Activated CD4-positive, CD25-positive, alpha-beta regulatory T cell treated with anti-CD3 and anti-CD28 coated beads, Interleukin-2, amount 50 U/mL, for 72 hours (primary cell): Measurements from ENCODE around the gene MALAT1.
"Not testable (repeated sequence)": the region's sequence is repeated elsewhere in the genome, so short reads cannot be mapped to it uniquely, and the experiment has no call there.

Source experiments
- DNase-seq: peaks from one replicate; pipeline ENCODE4 v3.0.0; 2021

Gene MALAT1

DNA sequence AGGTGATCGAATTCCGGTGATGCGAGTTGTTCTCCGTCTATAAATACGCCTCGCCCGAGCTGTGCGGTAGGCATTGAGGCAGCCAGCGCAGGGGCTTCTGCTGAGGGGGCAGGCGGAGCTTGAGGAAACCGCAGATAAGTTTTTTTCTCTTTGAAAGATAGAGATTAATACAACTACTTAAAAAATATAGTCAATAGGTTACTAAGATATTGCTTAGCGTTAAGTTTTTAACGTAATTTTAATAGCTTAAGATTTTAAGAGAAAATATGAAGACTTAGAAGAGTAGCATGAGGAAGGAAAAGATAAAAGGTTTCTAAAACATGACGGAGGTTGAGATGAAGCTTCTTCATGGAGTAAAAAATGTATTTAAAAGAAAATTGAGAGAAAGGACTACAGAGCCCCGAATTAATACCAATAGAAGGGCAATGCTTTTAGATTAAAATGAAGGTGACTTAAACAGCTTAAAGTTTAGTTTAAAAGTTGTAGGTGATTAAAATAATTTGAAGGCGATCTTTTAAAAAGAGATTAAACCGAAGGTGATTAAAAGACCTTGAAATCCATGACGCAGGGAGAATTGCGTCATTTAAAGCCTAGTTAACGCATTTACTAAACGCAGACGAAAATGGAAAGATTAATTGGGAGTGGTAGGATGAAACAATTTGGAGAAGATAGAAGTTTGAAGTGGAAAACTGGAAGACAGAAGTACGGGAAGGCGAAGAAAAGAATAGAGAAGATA, at the start of gene MALAT1:
MALAT1 (plus strand) TSS at position 69 of the 736 bp plus-strand sequence.
- DNase-seq: peak; percentile 92

DNA sequence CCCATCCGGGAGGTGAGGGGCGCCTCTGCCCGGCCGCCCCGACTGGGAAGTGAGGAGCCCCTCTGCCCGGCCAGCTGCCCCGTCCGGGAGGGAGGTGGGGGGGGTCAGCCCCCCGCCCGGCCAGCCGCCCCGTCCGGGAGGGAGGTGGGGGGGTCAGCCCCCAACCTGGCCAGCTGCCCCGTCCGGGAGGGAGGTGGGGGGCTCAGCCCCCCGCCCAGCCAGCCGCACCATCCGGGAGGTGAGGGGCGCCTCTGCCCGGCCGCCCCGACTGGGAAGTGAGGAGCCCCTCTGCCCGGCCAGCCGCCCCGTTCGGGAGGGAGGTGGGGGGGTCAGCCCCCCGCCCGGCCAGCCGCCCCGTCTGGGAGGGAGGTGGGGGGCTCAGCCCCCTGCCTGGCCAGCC, 47.5 kb upstream of the MALAT1 start:
- DNase-seq: not testable (repeated sequence)

GRCh38 chr11:65452259-65452658, 46.6 kb upstream of the MALAT1 start:
- not testable (repeated sequence) for DNase-seq

GRCh38 chr11:65452806-65453490, 45.9 kb upstream of the MALAT1 start:
- DNase-seq: no peak

DNA sequence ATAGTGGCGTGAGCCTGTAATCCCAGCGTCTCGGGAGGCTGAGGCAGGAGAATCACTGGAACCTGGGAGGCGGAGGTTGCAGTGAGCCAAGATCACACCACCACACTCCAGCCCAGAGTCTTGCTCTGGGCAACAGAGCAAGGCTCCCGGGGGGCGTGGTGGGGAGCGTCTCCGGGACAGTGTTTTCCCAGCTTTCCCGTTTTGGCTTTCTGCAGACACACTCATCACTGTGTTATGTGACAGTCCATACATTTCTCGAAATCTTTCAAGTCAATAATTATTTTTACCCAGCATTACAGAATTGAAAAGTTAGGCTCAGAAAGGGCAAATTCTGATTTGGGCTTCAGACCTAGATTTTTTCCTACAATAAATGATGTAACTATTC, 44.5 kb upstream of the MALAT1 start:
- no peak for DNase-seq

DNA sequence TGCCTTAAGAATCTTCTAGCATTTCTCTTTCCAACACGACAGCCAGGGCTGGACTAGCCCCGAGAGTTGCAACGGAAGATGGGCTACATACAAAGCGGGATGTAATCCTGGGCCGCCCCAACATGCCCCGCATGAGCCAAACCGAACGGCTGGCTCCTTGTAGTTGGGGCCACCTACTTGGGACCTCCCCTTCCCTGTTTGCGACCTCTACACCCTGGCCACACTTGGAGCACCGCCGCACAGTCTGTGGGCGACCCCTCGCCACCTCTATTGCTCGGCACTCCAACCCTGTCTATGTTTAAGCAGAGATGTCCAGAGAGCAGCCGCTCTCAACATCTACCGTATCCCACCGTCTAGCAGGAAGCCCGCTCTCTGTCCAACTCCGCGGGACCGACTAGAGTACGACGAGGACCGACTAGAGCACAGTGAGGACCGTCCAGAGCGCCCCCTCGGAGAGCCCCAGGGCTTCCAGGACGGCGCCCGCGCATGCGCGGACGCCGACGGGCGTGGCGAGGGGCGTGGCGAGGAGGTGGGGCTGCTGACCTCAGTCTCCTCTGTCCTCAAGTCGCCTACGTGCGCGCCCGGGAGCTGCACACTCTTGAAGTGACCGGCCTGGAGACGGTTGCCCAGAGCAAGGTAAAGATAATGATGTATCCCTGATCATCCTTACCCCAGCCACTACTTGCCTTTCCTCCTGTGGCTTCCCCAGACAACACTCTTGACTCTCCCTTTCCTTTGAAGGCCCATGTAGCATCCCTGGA, 44.0 kb upstream of the MALAT1 start:
- DNase-seq: peak; percentile 87

DNA sequence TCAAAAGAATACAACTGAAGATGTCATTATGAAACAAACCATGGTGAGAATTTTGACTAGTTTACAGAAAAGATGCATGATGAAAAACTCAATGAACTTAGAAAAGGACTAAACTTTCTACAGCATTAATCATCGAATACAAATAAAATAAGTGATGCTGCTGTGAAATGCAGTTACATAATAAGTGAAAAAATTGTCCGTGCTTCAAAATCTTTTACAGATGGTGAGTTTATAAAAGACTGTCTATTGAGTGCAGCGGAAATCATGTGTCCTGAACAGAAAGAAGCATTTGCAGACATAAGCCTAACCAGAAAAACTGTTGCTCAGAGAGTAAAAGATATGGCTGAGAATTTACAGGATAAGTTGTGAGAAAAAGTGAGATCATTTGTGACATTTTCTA, 42.4 kb upstream of the MALAT1 start:
- no peak for DNase-seq

DNA sequence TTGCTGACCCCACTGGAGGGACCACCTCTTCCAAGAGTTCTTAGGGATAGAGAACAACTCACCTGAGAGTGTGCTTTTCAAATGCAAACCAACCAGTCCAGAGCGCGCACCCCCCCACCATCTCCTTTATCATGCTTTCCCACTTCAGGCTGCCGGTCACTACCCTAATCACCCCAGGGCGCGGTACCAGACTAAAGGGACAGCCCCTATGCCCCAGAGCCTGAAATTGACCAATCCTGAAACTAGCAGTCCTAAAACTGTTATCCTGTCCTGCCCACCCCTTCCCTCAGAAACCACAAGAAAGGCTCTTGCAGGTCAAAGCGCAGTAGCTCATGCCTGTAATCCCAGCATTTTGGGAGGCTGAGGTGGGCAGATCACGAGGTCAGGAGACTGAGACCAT, 39.3 kb upstream of the MALAT1 start:
- no peak for DNase-seq

DNA sequence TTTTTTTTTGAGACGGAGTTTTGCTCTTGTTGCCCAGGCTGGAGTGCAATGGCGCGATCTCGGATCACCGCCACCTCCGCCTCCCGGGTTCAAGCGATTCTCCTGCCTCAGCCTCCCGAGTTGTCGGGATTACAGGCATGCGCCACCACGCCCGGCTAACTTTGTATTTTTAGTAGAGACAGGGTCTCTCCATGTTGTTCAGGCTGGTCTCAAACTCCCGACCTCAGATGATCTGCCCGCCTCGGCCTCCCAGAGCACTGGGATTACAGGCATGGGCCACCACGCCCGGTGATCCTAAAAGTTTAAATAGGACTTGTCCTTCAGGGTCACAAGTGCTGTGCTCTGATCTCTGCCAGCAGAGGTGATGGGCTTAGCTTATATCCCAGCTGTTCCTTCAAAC, 33.4 kb upstream of the MALAT1 start:
- not testable (repeated sequence) for DNase-seq

GRCh38 chr11:65467306-65467705, 31.5 kb upstream of the MALAT1 start:
- not testable (repeated sequence) for DNase-seq

DNA sequence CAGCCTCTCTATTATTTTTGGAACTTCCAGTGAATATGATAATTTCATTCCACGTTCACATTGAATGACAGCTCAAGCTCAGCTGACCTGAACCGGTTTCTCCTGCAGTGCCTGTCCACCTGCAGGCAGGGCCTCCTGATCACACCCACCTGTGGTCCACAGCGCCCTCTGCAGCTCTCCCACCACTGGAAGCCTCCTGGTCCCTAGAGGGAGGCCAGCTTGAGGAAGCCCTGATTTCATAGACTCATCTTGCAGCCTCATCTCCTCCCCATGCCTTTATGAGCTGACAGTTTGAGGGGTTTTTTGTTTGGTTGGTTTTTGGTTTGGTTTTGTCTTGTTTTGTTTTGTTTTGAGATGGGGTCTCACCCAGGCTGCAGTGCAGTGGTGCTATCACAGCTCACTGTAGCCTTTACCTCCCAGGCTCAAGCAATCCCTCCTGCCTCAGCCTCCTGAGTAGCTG, 29.9 kb upstream of the MALAT1 start:
- no peak for DNase-seq

GRCh38 chr11:65470433-65471049, 28.3 kb upstream of the MALAT1 start:
- DNase-seq: no peak

DNA sequence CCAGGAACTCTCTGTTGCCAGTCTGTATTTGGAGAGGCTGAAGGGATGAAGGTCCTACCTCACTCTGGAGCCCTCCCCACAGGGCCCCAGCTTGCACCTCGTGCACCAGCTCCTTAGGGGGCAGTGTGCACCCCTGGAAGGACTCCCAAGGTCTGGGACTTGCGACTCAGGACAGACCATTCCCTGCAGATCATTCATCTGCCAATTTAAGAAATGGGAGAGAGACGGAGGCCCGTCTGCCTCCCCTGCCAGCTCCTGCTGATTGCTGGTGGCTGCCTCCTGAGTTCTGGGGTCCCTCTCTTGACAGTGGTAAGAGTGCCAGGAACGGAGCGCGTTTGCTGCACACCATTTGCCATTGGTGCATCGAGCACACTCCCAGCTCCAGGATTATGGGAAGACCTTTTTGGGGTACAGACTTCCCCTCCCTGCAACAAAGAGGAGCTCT, 27.4 kb upstream of the MALAT1 start:
- DNase-seq: no peak

DNA sequence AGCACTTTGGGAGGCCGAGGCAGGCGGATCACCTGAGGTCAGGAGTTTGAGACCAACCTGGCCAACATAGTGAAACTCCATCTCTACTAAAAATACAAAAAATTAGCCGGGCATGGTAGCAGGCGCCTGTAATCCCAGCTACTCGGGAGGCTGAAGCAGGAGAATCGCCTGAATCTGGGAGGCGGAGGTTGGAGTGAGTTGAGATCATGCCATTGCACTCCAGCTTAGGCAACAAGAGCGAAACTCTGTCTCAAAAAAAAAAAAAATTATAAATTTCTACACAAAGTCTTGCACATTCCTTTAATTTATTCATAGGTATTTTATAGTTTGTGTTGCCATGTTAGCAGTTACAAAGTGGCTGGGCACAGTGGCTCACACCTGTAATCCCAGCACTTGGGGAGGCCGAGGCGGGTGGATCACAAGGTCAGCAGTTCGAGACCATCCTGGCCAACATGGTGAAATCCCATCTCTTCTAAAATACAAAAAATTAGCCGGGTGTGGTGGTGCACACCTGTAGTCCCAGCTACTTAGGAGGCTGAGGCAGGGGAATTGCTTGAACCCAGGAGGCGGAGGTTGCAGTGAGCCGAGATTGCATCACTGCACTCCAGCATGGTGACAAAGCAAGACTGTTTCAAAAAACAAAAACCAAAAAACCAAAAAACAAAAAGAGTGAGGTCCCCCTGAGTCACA, 26.1 kb upstream of the MALAT1 start:
- not testable (repeated sequence) for DNase-seq

- no peak for DNase-seq
These were observed 25.5 kb upstream of the MALAT1 start for GRCh38 chr11:65473278-65473860.

DNA sequence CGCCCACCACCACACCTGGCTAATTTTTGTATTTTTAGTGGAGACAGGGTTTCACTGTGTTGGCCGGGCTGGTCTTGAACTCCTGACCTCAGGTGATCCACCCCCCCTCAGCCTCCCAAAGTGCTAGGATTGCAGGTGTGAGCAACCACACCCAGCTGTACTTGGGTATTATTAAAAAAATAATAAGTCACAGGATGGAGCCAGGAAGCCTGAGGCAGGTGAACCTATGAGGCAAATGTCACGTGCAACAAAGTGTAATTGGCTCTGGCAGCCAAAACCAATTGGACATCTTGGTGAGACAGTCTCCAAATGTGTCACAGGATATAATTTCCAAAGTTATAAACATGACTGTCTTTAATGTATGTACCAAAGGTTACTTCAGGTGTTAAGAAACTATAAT, 24.0 kb upstream of the MALAT1 start:
- DNase-seq: no peak

DNA sequence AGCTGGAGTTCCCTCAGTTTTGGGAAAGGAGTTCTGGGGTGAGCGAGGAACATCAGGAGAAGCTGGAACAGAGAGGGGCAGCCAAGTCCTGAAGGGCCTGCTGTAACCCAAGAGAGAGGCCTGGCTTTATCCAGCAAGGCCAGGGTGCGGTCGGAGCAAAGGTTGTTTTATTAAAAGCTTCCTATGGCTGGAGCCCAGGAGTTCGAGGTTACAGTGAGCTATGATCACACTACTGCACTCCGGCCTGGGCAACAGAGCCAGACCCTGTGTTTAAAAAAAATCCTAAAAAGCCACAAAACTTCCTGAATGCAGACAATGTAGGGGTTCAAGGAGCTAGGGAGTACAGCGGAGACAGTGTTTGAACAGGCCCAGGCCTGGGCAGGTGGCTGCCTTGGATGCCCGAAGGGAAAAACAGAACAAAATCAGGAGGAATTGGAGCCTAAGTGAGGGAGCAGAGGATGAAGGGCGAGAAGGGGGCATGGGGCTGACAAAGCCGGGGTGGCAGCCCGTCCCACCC, 22.2 kb upstream of the MALAT1 start:
- no peak for DNase-seq

DNA sequence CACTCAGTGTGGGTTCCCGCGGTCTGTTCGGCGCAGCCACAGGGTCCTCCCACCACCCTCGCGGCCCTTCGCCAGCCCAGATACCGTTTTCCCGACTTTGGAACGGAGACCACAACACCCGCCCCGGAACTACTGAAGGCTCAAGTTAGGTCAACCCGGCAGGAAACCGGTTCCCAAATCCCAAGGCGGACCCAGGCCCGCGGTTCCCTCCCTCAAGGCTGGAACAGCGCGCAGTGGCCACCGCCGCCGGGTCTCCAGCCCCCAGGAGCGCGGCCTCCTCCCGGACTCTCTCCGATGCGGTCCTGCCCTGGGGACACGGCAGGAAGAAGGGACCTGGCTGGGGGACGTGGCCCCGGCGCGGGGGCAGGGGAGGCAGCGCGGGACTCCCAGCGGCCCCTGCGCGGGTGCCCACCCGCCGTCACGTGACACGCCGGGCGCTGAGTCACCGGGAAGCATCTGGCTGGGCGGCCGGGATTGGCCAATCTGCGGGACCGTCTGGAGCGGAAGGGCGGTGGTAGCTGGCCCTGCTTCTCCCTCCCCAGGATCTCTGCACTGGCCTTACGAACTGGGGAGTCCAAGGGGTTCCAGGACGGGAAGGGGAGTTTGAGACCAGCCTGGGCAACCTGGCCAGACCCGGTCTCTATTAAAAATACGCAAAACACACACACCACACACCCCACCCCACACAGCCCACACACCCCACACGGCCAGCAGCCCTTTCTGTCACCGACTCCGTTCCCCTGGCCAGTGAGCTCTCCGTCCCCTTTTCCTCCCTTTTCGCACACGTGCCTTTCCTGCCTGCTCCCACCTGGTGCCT, 21.5 kb upstream of the MALAT1 start:
- DNase-seq: peak; percentile 90

DNA sequence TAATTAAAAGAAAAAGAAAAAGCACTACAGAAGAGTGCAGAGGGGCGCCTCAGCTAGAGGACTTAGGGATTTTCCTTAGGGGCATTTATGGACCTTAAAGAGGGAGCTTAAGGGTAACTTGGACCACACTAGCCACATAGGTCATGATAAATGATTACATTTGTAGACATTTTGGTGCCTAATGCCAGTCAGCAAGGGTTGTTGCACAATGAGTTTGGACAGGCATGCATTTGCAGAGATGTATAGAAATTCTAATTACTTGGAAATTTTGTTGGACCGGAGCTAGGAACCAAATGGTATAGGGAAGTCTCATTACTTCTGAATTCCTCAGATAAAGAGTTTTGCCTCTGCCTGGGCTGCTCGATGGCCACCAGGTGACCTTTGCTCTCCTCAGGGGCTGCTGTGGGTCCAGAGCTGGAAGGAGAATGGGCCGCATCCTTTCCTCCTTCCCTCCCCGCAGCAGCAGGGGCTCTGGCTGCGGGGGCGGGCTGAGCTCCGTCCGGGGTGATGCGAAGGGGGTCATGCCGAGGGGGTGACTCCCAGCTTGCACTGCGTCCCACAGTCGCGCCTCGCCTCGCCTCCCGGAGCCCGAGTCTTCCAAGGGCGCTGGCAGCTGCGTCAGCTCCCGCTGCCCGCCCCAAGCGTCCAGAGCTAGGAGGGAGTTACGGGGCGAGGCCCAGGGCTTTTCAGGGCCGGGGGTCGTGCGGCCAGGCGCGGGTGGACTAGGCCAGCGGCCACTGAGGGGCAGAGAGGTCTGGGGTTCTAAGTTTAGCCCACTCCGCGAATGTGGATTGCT, 20.3 kb upstream of the MALAT1 start:
- DNase-seq: no peak
